IMR-90 (cell line): ENCODE measurements around the gene ATG7. TPM values are rescaled to one million over a fixed set of nuclear protein-coding genes. Genes with fewer than 3 reads are reported as not detected.

Source experiments
- ATAC-seq: fragments of 200-7000 bp; cut with Tn5 transposase; 2 replicates; pipeline ENCODE4 v1.9.1; 2020; ENCODE audit warnings: low read depth, mild to moderate bottlenecking, moderate library complexity
- BruUV-seq: library from RNA; stranded (reverse); fragments of 400-500 nt; replicated peaks from 2 replicates; lab custom pipeline; 2021; lab: Mats Ljungman, UMichigan
- CTCF ChIA-PET: fragments of 300-600 bp; formaldehyde crosslinking; extraction: SDS; loops from one replicate; lab custom pipeline; 2021; ENCODE audit warnings: antibody characterized with exemption; lab: Yijun Ruan, JAX
- POLR2A ChIA-PET: fragments of 300-600 bp; sonication (Branson Sonifier 250); formaldehyde crosslinking; loops from one replicate; lab custom pipeline; 2022; ENCODE audit warnings: antibody characterized with exemption; ENCODE audit not compliant: unreplicated experiment; lab: Charles Lee
- DNase-seq: peaks from one replicate; pipeline ENCODE4 v3.0.0; 2013
- H2AFZ ChIP-seq: replicated peaks from 2 replicates; pipeline ENCODE3; 2013; ENCODE audit warnings: low read length, mild to moderate bottlenecking; ENCODE audit not compliant: poor library complexity
- H2AK5ac ChIP-seq: 2 replicates; pipeline ENCODE4 v1.6.1; 2013; ENCODE audit warnings: low read depth, low read length, inconsistent platforms
- H2AK9ac ChIP-seq: replicated peaks from 2 replicates; pipeline ENCODE3; 2013; ENCODE audit warnings: mild to moderate bottlenecking, low read depth, low read length, moderate library complexity; ENCODE audit not compliant: poor library complexity
- H2BK120ac ChIP-seq: 2 replicates; pipeline ENCODE4 v1.6.1; 2013; ENCODE audit warnings: low read depth, low read length, inconsistent platforms
- H2BK15ac ChIP-seq: 3 replicates; pipeline ENCODE4 v1.6.1; 2013; ENCODE audit warnings: low read depth, low read length, inconsistent platforms
- H2BK20ac ChIP-seq: 2 replicates; pipeline ENCODE4 v1.6.1; 2013; ENCODE audit warnings: low read depth, mild to moderate bottlenecking, inconsistent platforms, low read length, moderate library complexity
- H2BK5ac ChIP-seq: 2 replicates; pipeline ENCODE4 v1.6.1; 2013; ENCODE audit warnings: mild to moderate bottlenecking, low read depth, low read length, inconsistent platforms; ENCODE audit not compliant: poor library complexity, severe bottlenecking
- H3K14ac ChIP-seq: replicated peaks from 2 replicates; pipeline ENCODE4 v1.6.1; 2013; ENCODE audit warnings: low read depth, low read length, inconsistent platforms
- H3K18ac ChIP-seq: 2 replicates; pipeline ENCODE4 v1.6.1; 2013; ENCODE audit warnings: low read depth, low read length, control low read depth
- H3K23ac ChIP-seq: 2 replicates; pipeline ENCODE4 v1.6.1; 2013; ENCODE audit warnings: low read depth, low read length, inconsistent platforms
- H3K27ac ChIP-seq: 2 replicates; pipeline ENCODE4 v1.5.1; 2013; ENCODE audit warnings: mild to moderate bottlenecking, control low read depth, low read length; ENCODE audit not compliant: insufficient read depth
- H3K27me3 ChIP-seq: 2 replicates; pipeline ENCODE4 v1.6.1; 2013; ENCODE audit warnings: low read length; ENCODE audit not compliant: control insufficient read depth, insufficient read depth
- H3K36me3 ChIP-seq: 2 replicates; pipeline ENCODE4 v1.6.1; 2013; ENCODE audit warnings: low read length, mixed read lengths; ENCODE audit not compliant: control insufficient read depth, insufficient read depth
- H3K4ac ChIP-seq: 2 replicates; pipeline ENCODE4 v1.6.1; 2013; ENCODE audit warnings: low read depth, low read length, inconsistent platforms
- H3K4me1 ChIP-seq: 2 replicates; pipeline ENCODE4 v1.6.1; 2013; ENCODE audit warnings: low read length, mixed read lengths; ENCODE audit not compliant: control insufficient read depth, insufficient read depth
- H3K4me2 ChIP-seq: 2 replicates; pipeline ENCODE4 v1.6.1; 2013; ENCODE audit warnings: low read depth, mild to moderate bottlenecking, control low read depth, low read length, moderate library complexity
- H3K4me3 ChIP-seq: 2 replicates; pipeline ENCODE4 v1.5.1; 2013; ENCODE audit warnings: low read depth, mild to moderate bottlenecking, control low read depth, low read length, moderate library complexity; ENCODE audit not compliant: insufficient read depth
- H3K56ac ChIP-seq: 2 replicates; pipeline ENCODE4 v1.6.1; 2013; ENCODE audit warnings: low read length, inconsistent platforms; ENCODE audit not compliant: insufficient read depth; ENCODE audit errors: extremely low read depth
- H3K79me1 ChIP-seq, 2 experiments: 2 replicates each; pipeline ENCODE4 v1.6.1; 2013; ENCODE audit warnings: low read length in 2 of 2, inconsistent platforms in 1 of 2, low read depth in 1 of 2
- H3K9ac ChIP-seq: 2 replicates; pipeline ENCODE4 v1.6.1; 2013; ENCODE audit warnings: low read depth, low read length, control low read depth
- H3K9me1 ChIP-seq: 2 replicates; pipeline ENCODE4 v1.6.1; 2013; ENCODE audit warnings: low read length, inconsistent platforms; ENCODE audit not compliant: insufficient read depth
- H3K9me3 ChIP-seq: 2 replicates; pipeline ENCODE4 v1.6.1; 2013; ENCODE audit warnings: low read length; ENCODE audit not compliant: control insufficient read depth, insufficient read depth
- H4K20me1 ChIP-seq: 2 replicates; pipeline ENCODE4 v1.6.1; 2013; ENCODE audit warnings: low read length, inconsistent platforms; ENCODE audit not compliant: insufficient read depth
- H4K5ac ChIP-seq: 2 replicates; pipeline ENCODE4 v1.6.1; 2013; ENCODE audit warnings: mild to moderate bottlenecking, low read depth, low read length, control low read depth
- H4K8ac ChIP-seq, 2 experiments: 2 replicates each; pipeline ENCODE4 v1.6.1; 2013; ENCODE audit warnings: low read depth in 2 of 2, low read length in 2 of 2, control low read depth in 1 of 2, inconsistent platforms in 1 of 2
- H4K91ac ChIP-seq: 2 replicates; pipeline ENCODE4 v1.6.1; 2013; ENCODE audit warnings: low read depth, low read length, inconsistent platforms; ENCODE audit not compliant: insufficient read depth
- BHLHE40 ChIP-seq: fragments of 150-350 bp; IDR thresholded peaks from 2 replicates; pipeline ENCODE4 v1.6.1; 2016; ENCODE audit warnings: mild to moderate bottlenecking, low read depth, low read length
- CEBPB ChIP-seq: IDR thresholded peaks from 2 replicates; pipeline ENCODE4 v1.6.1; 2012; ENCODE audit warnings: low read depth, low read length, improper control_type of control experiment
- MAFK ChIP-seq: IDR thresholded peaks from 2 replicates; pipeline ENCODE4 v1.6.1; 2012; ENCODE audit warnings: low read depth, low read length, improper control_type of control experiment
- MAZ ChIP-seq: IDR thresholded peaks from 2 replicates; pipeline ENCODE4 v1.6.1; 2012; ENCODE audit warnings: low read depth, mild to moderate bottlenecking, low read length, improper control_type of control experiment, moderate library complexity, borderline replicate concordance
- MXI1 ChIP-seq: IDR thresholded peaks from 2 replicates; pipeline ENCODE4 v1.6.1; 2012; ENCODE audit warnings: low read depth, mild to moderate bottlenecking, low read length, moderate library complexity, borderline replicate concordance
- NFE2L2 ChIP-seq: fragments of 150-350 bp; IDR thresholded peaks from 2 replicates; pipeline ENCODE4 v1.6.1; 2016; ENCODE audit warnings: low read depth, mild to moderate bottlenecking, low read length
- RAD21 ChIP-seq: IDR thresholded peaks from 2 replicates; pipeline ENCODE4 v1.6.1; 2012; ENCODE audit warnings: low read length, improper control_type of control experiment
- RCOR1 ChIP-seq: IDR thresholded peaks from 2 replicates; pipeline ENCODE4 v1.6.1; 2012; ENCODE audit warnings: mild to moderate bottlenecking, low read length, improper control_type of control experiment; ENCODE audit not compliant: insufficient replicate concordance
- RFX5 ChIP-seq: IDR thresholded peaks from 2 replicates; pipeline ENCODE4 v1.8.0; 2012; ENCODE audit warnings: low read depth, mild to moderate bottlenecking, low read length, moderate library complexity
- SMC3 ChIP-seq: fragments of 150-350 bp; IDR thresholded peaks from 2 replicates; pipeline ENCODE4 v1.6.1; 2016; ENCODE audit warnings: low read depth, mild to moderate bottlenecking, antibody characterized with exemption, low read length, moderate library complexity
- WGBS, 2 experiments: methylation state at CpG; one replicate each; pipeline versions ENCODE4 v1.1.5 to v1.1.7; 2013; ENCODE audit warnings: missing lambda C conversion rate in 2 of 2; ENCODE audit not compliant: insufficient read length in 1 of 2; ENCODE audit errors: extremely low coverage in 2 of 2; 5-methylcytosine and 5-hydroxymethylcytosine counted together
- dilution Hi-C: fragments of 300-500 bp; cut with HindIII; formaldehyde crosslinking; loops from one replicate; pipeline ENCODE4 v1.14.3; 2018; ENCODE audit warnings: low sequenced_read_pairs; ENCODE audit not compliant: unreplicated experiment
- in situ Hi-C: fragments of 300-500 bp; cut with MboI; formaldehyde crosslinking; loops from 3 replicates; pipeline ENCODE4 v1.14.3; 2019; ENCODE audit warnings: low sequenced_read_pairs, inconsistent platforms, mixed read lengths
- intact Hi-C: fragments of 100-400 bp; cut with micrococcal nuclease; formaldehyde crosslinking; loops from 2 replicates; pipeline ENCODE4 v1.10.0; 2022
- polyA plus RNA-seq, 3 experiments: library from polyadenylated mRNA; depleted of rRNA; stranded (reverse); fragments of >200 nt; gene quantifications; 2 replicates each; pipeline ENCODE4 v1.2.3, GENCODE V29; 2012; ENCODE audit warnings: low replicate concordance in 1 of 3
- total RNA-seq: library from RNA; depleted of rRNA; stranded (reverse); fragments of >200 nt; gene quantifications from 2 replicates; pipeline ENCODE4 v1.2.3, GENCODE V29; 2012
- TF ChIP-seq, protein P1 (sequence below): conservative IDR thresholded peaks from 2 replicates; pipeline ENCODE4 v1.5.1; 2012; ENCODE audit warnings: mild to moderate bottlenecking, low read depth, low read length, improper control_type of control experiment

The ATG7 gene
- total and polyA plus RNA-seq, 2 of the 4 experiments (the other 2 are of a cell fraction), result 15.6 to 51.4 TPM

DNA sequence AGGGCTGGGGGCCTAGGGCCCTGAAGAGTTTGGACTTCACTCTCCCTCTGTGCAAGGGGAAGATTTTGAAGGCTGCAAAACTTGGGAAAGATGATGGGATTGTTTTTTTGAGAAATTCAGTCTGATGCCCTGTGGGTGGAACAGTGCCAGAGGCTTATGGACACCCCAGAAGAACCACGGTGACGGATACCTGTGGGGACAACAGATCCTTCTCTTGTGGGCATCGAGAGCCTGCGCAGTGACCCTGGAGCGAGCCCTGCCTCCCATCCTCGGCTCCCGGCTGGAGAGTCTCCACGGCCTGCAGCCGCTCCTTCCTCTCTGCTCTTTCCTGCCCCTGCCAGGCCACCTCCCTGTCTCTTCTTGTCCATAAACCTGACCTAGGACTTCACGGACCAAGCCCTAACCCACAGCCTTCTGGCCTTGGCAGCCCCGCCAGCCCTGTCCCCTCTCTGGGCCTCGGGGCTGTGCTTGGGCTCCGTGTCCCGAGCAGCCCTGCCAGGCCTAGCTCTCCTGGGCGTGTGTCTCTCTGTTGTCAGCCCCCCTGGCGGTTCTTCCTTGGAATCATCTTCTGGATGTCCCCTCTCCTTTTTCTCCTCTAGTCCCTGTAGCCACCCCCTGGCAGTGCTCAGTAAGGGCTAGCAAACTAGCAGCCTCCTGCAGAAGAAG is 273.1 kb downstream of the ATG7 start:
- no peak overlapping the region for H2BK20ac ChIP-seq
- DNase-seq (no peak), ATAC-seq (no peak)
- WGBS, 2 experiments, result 85% methylated on average over 7 of the region's 16 CpGs; no CpG with 5 or more reads in 1 of the 2 experiments
- POLR2A ChIA-PET, result no interaction called here
- no peak overlapping the region for H3K27ac ChIP-seq
- H2BK5ac ChIP-seq, result no peak overlapping the region
- no peak overlapping the region for H3K4me2 ChIP-seq
- dilution Hi-C loops, result no loop called here
- BruUV-seq, result no TSS peak
- no peak overlapping the region for H3K23ac ChIP-seq
- no peak overlapping the region for H3K4me3 ChIP-seq
- CTCF ChIA-PET, result no interaction called here
- no peak overlapping the region for H2AK9ac ChIP-seq
- intact Hi-C loops, result loop anchor here (5.0 kb wide), 1 partner anchor 163 kb away; no protein-coding TSS in a partner anchor
- no peak overlapping the region for H2AK5ac ChIP-seq
- no peaks in the 10 kb centered on the region; the same call in 1 of the 2 replicates for H4K20me1 ChIP-seq
- H4K91ac ChIP-seq, result no peak overlapping the region
- H3K27me3 ChIP-seq, result no peaks in the 10 kb centered on the region
- H3K4ac ChIP-seq, result no peak overlapping the region
- H4K5ac ChIP-seq, result no peak overlapping the region
- H3K4me1 ChIP-seq, result peaks cover 12% of the 10 kb centered on the region
- no peak overlapping the region for H3K18ac ChIP-seq
- in situ Hi-C loops, result no loop called here
- no peak overlapping the region for H3K14ac ChIP-seq
- H2BK120ac ChIP-seq, result no peak overlapping the region
- no peak overlapping the region for H2AFZ ChIP-seq
- H3K9me3 ChIP-seq, result no peaks in the 10 kb centered on the region
- peaks cover 6 to 34% of the 10 kb centered on the region in 2 experiments; a peak in 3 of 4 replicates for H3K79me1 ChIP-seq
- no peak overlapping the region for H4K8ac ChIP-seq
- peaks cover 10% of the 10 kb centered on the region for H3K9me1 ChIP-seq
- H2BK15ac ChIP-seq, result no peak overlapping the region
- H3K36me3 ChIP-seq, result no peaks in the 10 kb centered on the region
- no peak for TF ChIP-seq MXI1
- no peak for TF ChIP-seq BHLHE40
- TF ChIP-seq RCOR1, result no peak
- TF ChIP-seq MAZ, result no peak
- no peak for TF ChIP-seq CEBPB
- no peak for TF ChIP-seq MAFK
- TF ChIP-seq RFX5, result no peak
- TF ChIP-seq, protein P1, sequence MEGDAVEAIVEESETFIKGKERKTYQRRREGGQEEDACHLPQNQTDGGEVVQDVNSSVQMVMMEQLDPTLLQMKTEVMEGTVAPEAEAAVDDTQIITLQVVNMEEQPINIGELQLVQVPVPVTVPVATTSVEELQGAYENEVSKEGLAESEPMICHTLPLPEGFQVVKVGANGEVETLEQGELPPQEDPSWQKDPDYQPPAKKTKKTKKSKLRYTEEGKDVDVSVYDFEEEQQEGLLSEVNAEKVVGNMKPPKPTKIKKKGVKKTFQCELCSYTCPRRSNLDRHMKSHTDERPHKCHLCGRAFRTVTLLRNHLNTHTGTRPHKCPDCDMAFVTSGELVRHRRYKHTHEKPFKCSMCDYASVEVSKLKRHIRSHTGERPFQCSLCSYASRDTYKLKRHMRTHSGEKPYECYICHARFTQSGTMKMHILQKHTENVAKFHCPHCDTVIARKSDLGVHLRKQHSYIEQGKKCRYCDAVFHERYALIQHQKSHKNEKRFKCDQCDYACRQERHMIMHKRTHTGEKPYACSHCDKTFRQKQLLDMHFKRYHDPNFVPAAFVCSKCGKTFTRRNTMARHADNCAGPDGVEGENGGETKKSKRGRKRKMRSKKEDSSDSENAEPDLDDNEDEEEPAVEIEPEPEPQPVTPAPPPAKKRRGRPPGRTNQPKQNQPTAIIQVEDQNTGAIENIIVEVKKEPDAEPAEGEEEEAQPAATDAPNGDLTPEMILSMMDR, result no peak
- no peak for TF ChIP-seq RAD21
- TF ChIP-seq NFE2L2, result no peak
- no peak for TF ChIP-seq SMC3
- H3K56ac ChIP-seq, result no peak overlapping the region
- H3K9ac ChIP-seq, result no peak overlapping the region
